GM23338 (cell line): ENCODE results near the gene SURF4. TPM values are rescaled to one million over a fixed set of nuclear protein-coding genes. Genes with fewer than 3 reads are reported as not detected.

ENCODE experiments used
- CREB1 ChIP-seq: fragments of 250-450 bp; sonication (Bioruptor Pico); IDR thresholded peaks from 2 replicates; pipeline ENCODE4 v1.5.0; 2020; ENCODE audit warnings: low read depth, mild to moderate bottlenecking, moderate library complexity
- EZH2 ChIP-seq: fragments of 200-600 bp; sonication (generic); IDR thresholded peaks from one replicate; pipeline ENCODE4 v1.8.0; 2017; ENCODE audit warnings: antibody characterized with exemption, mild to moderate bottlenecking, low read depth; ENCODE audit not compliant: unreplicated experiment
- JUNB ChIP-seq: IDR thresholded peaks from one replicate; pipeline ENCODE4 v1.6.1; 2016; ENCODE audit warnings: antibody characterized with exemption; ENCODE audit not compliant: unreplicated experiment
- NANOG ChIP-seq: IDR thresholded peaks from 2 replicates; pipeline ENCODE4 v1.6.1; 2016; ENCODE audit warnings: antibody characterized with exemption, borderline replicate concordance
- POLR2AphosphoS5 ChIP-seq: IDR thresholded peaks from 2 replicates; pipeline ENCODE4 v1.6.1; 2016; ENCODE audit warnings: antibody characterized with exemption, low read depth
- REST ChIP-seq: IDR thresholded peaks from one replicate; pipeline ENCODE4 v1.6.1; 2018; ENCODE audit warnings: antibody characterized with exemption; ENCODE audit not compliant: unreplicated experiment
- ZNF114 ChIP-seq: fragments of 250-450 bp; sonication (Bioruptor Pico); IDR thresholded peaks from 2 replicates; pipeline ENCODE4 v1.5.0; 2020; ENCODE audit warnings: mild to moderate bottlenecking, moderate library complexity
- ZNF331 ChIP-seq: fragments of 250-450 bp; sonication (Bioruptor Pico); IDR thresholded peaks from 2 replicates; pipeline ENCODE4 v1.5.0; 2020; ENCODE audit warnings: low read depth, mild to moderate bottlenecking, moderate library complexity
- ZNF462 ChIP-seq: fragments of 250-450 bp; sonication (Bioruptor Pico); IDR thresholded peaks from 2 replicates; pipeline ENCODE4 v1.5.0; 2020; ENCODE audit warnings: mild to moderate bottlenecking, moderate library complexity
- polyA plus RNA-seq: library from polyadenylated mRNA; unstranded; fragments of >200 nt; fragmentation: Nextera tagmentation; extraction: Ambion mirVana; gene quantifications from 2 replicates; pipeline ENCODE4 v1.2.1, GENCODE V29; 2016
- total RNA-seq: library from RNA; depleted of rRNA; stranded (reverse); fragments of >200 nt; shearing (Covaris generic); gene quantifications from 2 replicates; pipeline ENCODE4 v1.2.3, GENCODE V29; 2014

SURF4 gene
- total and polyA plus RNA-seq, 2 experiments from 2014 or later, result 66.3 to 242 TPM

GRCh38 chr9:133323211-133323610, 52.6 kb downstream of the SURF4 start (continued):
- TF ChIP-seq REST (no peak), POLR2AphosphoS5 (no peak), EZH2 (no peak), NANOG (no peak), ZNF331 (CRISPR knock-in tag) (no peak), JUNB (no peak), CREB1 (no peak), ZNF462 (CRISPR knock-in tag) (no peak), ZNF114 (CRISPR knock-in tag) (no peak)
